ENCODE data around the gene SNCB. TPM values are rescaled to one million over a fixed set of nuclear protein-coding genes. Genes with fewer than 3 reads are reported as not detected.

SNCB gene
- total RNA-seq, 2 donors from 2014 or later, result 0.22 to 1.8 TPM

GRCh38 chr5:176589039-176589769 is 41.1 kb downstream of the SNCB start:
- H3K27me3 Mint-ChIP-seq (ENCODE audit: insufficient read depth), result peaks cover 18% of the 10 kb centered on the region
- Histone ChIP-seq H3K4me3 (ENCODE audit: low read length) (no peak overlapping the region), H3K9me3 (ENCODE audit: control insufficient read depth, low read length) (peaks cover 12% of the 10 kb centered on the region), H3K4me1 (ENCODE audit: control insufficient read depth, insufficient read depth, low read length) (no peaks in the 10 kb centered on the region), H3K36me3 (ENCODE audit: control insufficient read depth, insufficient read depth, low read length) (no peaks in the 10 kb centered on the region), H3K9ac (ENCODE audit: extremely low read depth, low read length, poor library complexity, severe bottlenecking) (no peak overlapping the region), H3K27ac (ENCODE audit: low read depth, low read length) (no peak overlapping the region), H3K27me3 (ENCODE audit: control insufficient read depth, insufficient read depth, low read length, poor library complexity, severe bottlenecking) (no peaks in the 10 kb centered on the region)
- peaks cover 24% of the 10 kb centered on the region for H3K9me3 Mint-ChIP-seq
- no peaks in the 10 kb centered on the region for H3K4me1 Mint-ChIP-seq
- H3K4me3 Mint-ChIP-seq, result no peak overlapping the region
- WGBS, 2 experiments (ENCODE audit: insufficient coverage in 1 of 2, insufficient read length in 1 of 2), result 92 to 96% methylated on average over 23 to 31 of the region's 31 CpGs
- H3K27ac Mint-ChIP-seq, result no peak overlapping the region
- H3K36me3 Mint-ChIP-seq (ENCODE audit: low read depth), result no peaks in the 10 kb centered on the region
- DNase-seq, result no peak
- no peak for TF ChIP-seq CTCF (conservative IDR thresholded peaks at IDR 0.05)

GRCh38 chr5:176588297-176588696 is 42.0 kb downstream of the SNCB start:
- Histone ChIP-seq H3K9me3 (ENCODE audit: control insufficient read depth, low read length) (peaks cover 12% of the 10 kb centered on the region), H3K27me3 (ENCODE audit: control insufficient read depth, insufficient read depth, low read length, poor library complexity, severe bottlenecking) (no peaks in the 10 kb centered on the region), H3K4me3 (ENCODE audit: low read length) (no peak overlapping the region), H3K9ac (ENCODE audit: extremely low read depth, low read length, poor library complexity, severe bottlenecking) (no peak overlapping the region), H3K36me3 (ENCODE audit: control insufficient read depth, insufficient read depth, low read length) (no peaks in the 10 kb centered on the region), H3K27ac (ENCODE audit: low read depth, low read length) (no peak overlapping the region), H3K4me1 (ENCODE audit: control insufficient read depth, insufficient read depth, low read length) (no peaks in the 10 kb centered on the region)
- no peak for TF ChIP-seq CTCF (conservative IDR thresholded peaks at IDR 0.05)
- no peak for DNase-seq
- Mint-ChIP-seq H3K36me3 (ENCODE audit: low read depth) (no peaks in the 10 kb centered on the region), H3K27me3 (ENCODE audit: insufficient read depth) (peaks cover 15% of the 10 kb centered on the region), H3K27ac (no peak overlapping the region), H3K4me1 (no peaks in the 10 kb centered on the region), H3K4me3 (no peak overlapping the region), H3K9me3 (peaks cover 27% of the 10 kb centered on the region)

GRCh38 chr5:176587398-176587797 is 42.9 kb downstream of the SNCB start:
- Mint-ChIP-seq H3K4me3 (no peak overlapping the region), H3K9me3 (peaks cover 27% of the 10 kb centered on the region), H3K27me3 (ENCODE audit: insufficient read depth) (peaks cover 15% of the 10 kb centered on the region), H3K27ac (no peak overlapping the region), H3K4me1 (no peaks in the 10 kb centered on the region), H3K36me3 (ENCODE audit: low read depth) (no peaks in the 10 kb centered on the region)
- H3K9ac ChIP-seq (ENCODE audit: extremely low read depth, low read length, poor library complexity, severe bottlenecking), result no peak overlapping the region
- no peaks in the 10 kb centered on the region for H3K36me3 ChIP-seq (ENCODE audit: control insufficient read depth, insufficient read depth, low read length)
- H3K4me3 ChIP-seq (ENCODE audit: low read length), result no peak overlapping the region
- no peaks in the 10 kb centered on the region for H3K27me3 ChIP-seq (ENCODE audit: control insufficient read depth, insufficient read depth, low read length, poor library complexity, severe bottlenecking)
- 86 to 93% methylated on average over 5 to 6 of the region's 7 CpGs for WGBS, 2 experiments (ENCODE audit: insufficient coverage in 1 of 2, insufficient read length in 1 of 2)
- H3K27ac ChIP-seq (ENCODE audit: low read depth, low read length), result no peak overlapping the region
- no peak for TF ChIP-seq CTCF (conservative IDR thresholded peaks at IDR 0.05)
- no peaks in the 10 kb centered on the region for H3K4me1 ChIP-seq (ENCODE audit: control insufficient read depth, insufficient read depth, low read length)
- DNase-seq, result no peak
- H3K9me3 ChIP-seq (ENCODE audit: control insufficient read depth, low read length), result peaks cover 12% of the 10 kb centered on the region
